BJ (cell line): Measurements from ENCODE around the gene TRPM1. TPM values are rescaled to one million over a fixed set of nuclear protein-coding genes. Genes with fewer than 3 reads are reported as not detected.

Experiments used
- CTCF ChIA-PET: fragments of 350-600 bp; formaldehyde crosslinking; extraction: SDS; loops from one replicate; lab custom pipeline; 2021; ENCODE audit warnings: antibody characterized with exemption, inconsistent platforms; lab: Yijun Ruan, JAX
- POLR2A ChIA-PET: fragments of 300-600 bp; sonication (Branson Sonifier 250); formaldehyde crosslinking; extraction: SDS; loops from one replicate; lab custom pipeline; 2021; ENCODE audit warnings: antibody characterized with exemption; lab: Charles Lee
- DNase-seq: peaks from one replicate; pipeline ENCODE4 v3.0.0-alpha.2; 2011; ENCODE audit warnings: low read depth
- H3K27me3 ChIP-seq: 2 replicates; pipeline ENCODE4 v1.6.0; 2011; ENCODE audit warnings: low read length; ENCODE audit not compliant: control insufficient read depth, insufficient read depth
- H3K36me3 ChIP-seq: 2 replicates; pipeline ENCODE4 v1.5.1; 2011; ENCODE audit warnings: low read length; ENCODE audit not compliant: control insufficient read depth, insufficient read depth
- H3K4me3 ChIP-seq: 2 replicates; pipeline ENCODE4 v1.5.1; 2011; ENCODE audit warnings: low read depth, mild to moderate bottlenecking, control low read depth, low read length
- CTCF ChIP-seq: IDR thresholded peaks from 2 replicates; pipeline ENCODE4 v1.5.1; 2011; ENCODE audit warnings: low read depth, mild to moderate bottlenecking, control low read depth, inconsistent platforms, low read length, moderate library complexity; ENCODE audit not compliant: insufficient read depth
- polyA plus RNA-seq: library from polyadenylated mRNA; depleted of rRNA; stranded (reverse); fragments of >200 nt; gene quantifications from 2 replicates; pipeline ENCODE4 v1.2.3, GENCODE V29; 2011

TRPM1 gene
- polyA plus RNA-seq, 1 experiment = 0.44 TPM

DNA sequence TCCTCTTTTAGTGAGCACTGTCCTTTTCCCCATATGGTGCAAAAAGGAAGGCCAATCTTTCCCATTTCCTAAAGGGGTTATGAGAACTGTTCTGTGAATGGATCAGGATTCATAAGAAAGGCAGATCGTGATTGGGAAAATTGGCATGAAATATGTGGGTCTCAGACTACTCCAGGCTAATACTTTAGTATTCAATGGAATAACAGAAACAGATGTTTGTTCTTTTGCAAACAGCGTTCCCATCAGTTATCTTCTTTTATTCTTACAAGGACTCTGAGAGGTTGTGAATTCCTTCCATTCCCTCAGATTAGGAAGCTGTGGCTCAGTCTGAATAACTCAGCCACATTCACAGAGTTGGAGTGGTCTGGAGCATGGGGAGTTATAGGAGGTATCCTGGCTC is 58.8 kb downstream of the TRPM1 start:
- POLR2A ChIA-PET = no interaction called here
- peak; percentile 42 for DNase-seq
- Histone ChIP-seq H3K27me3 (no peaks in the 10 kb centered on the region), H3K36me3 (no peaks in the 10 kb centered on the region), H3K4me3 (no peak overlapping the region)
- TF ChIP-seq CTCF = no peak
- CTCF ChIA-PET = interaction anchor here (1.0 to 1.4 kb wide), 2 partner anchors 9 to 87 kb away, joined by 3 to 5 read pairs; no protein-coding TSS in a partner anchor

- Histone ChIP-seq H3K27me3 (no peaks in the 10 kb centered on the region), H3K36me3 (no peaks in the 10 kb centered on the region), H3K4me3 (no peak overlapping the region)
- ChIA-PET CTCF (interaction anchor here (1.2 kb wide), 1 partner anchor 19 kb away, joined by 5 read pairs; no protein-coding TSS in a partner anchor), POLR2A (no interaction called here)
- DNase-seq = no peak
- no peak for TF ChIP-seq CTCF
These were observed 59.9 kb downstream of the TRPM1 start for GRCh38 chr15:31041610-31042009.

GRCh38 chr15:31040611-31041010 is 60.9 kb downstream of the TRPM1 start:
- H3K27me3 ChIP-seq = no peaks in the 10 kb centered on the region
- TF ChIP-seq CTCF = no peak
- no peak overlapping the region for H3K4me3 ChIP-seq
- POLR2A ChIA-PET = no interaction called here
- DNase-seq = no peak
- no peaks in the 10 kb centered on the region for H3K36me3 ChIP-seq
- CTCF ChIA-PET = interaction anchor here (1.0 to 1.2 kb wide), 2 partner anchors 18 to 43 kb away, joined by 3 to 5 read pairs; no protein-coding TSS in a partner anchor

DNA sequence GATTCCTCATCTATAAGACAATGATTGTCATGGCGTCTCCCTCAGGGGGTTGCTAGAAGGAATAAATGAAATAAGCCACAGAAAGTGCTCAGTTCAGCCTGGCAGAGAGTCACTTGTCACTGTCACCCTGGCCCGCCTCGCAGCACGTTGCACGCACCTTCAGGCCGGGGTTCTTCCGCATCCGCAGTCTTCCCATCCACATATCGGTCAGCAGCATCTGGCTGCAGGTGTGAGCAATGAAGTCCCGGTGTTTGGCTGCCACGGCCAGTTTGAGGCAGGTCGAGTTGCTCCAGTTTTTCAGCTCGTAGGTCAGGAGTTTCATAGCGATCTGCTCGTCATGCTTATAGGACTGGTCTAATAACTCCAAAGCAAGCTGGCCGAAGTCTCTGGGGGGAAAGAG is 61.6 kb downstream of the TRPM1 start:
- CTCF ChIA-PET = interaction anchor here (0.8 to 1.7 kb wide), 4 partner anchors 12 to 89 kb away, joined by 3 to 8 read pairs (median 3); no protein-coding TSS in a partner anchor
- TF ChIP-seq CTCF = no peak
- Histone ChIP-seq H3K4me3 (no peak overlapping the region), H3K36me3 (no peaks in the 10 kb centered on the region), H3K27me3 (no peaks in the 10 kb centered on the region)
- DNase-seq = no peak
- POLR2A ChIA-PET = no interaction called here

- ChIA-PET POLR2A (no interaction called here), CTCF (no interaction called here)
- TF ChIP-seq CTCF = no peak
- Histone ChIP-seq H3K36me3 (no peaks in the 10 kb centered on the region), H3K4me3 (no peak overlapping the region), H3K27me3 (no peaks in the 10 kb centered on the region)
- no peak for DNase-seq
These were observed 63.6 kb downstream of the TRPM1 start for GRCh38 chr15:31037731-31038477.
